Keratinocyte (primary cell): ENCODE measurements around the gene IREB2. TPM values are rescaled to one million over a fixed set of nuclear protein-coding genes. Genes with fewer than 3 reads are reported as not detected.

ENCODE experiments used
- DNase-seq: peaks from one replicate; pipeline ENCODE4 v3.0.0-alpha.2; 2011; ENCODE audit warnings: low read depth, missing footprints, low spot score
- FAIRE-seq: peaks from 2 replicates; lab custom pipeline; 2011; peaks lifted over from hg19 to GRCh38; lab: Jason Lieb, UNC
- H2AFZ ChIP-seq: 2 replicates; pipeline ENCODE4 v1.6.0; 2012; ENCODE audit warnings: low read length, control low read depth, inconsistent platforms; ENCODE audit not compliant: control insufficient read depth
- H3K27ac ChIP-seq: 2 replicates; pipeline ENCODE4 v1.5.1; 2011; ENCODE audit warnings: low read length; ENCODE audit not compliant: control insufficient read depth, insufficient read depth
- H3K27me3 ChIP-seq: 3 replicates; pipeline ENCODE4 v1.6.0; 2011; ENCODE audit warnings: low read length; ENCODE audit not compliant: control insufficient read depth, insufficient read depth; ENCODE audit errors: extremely low read depth
- H3K36me3 ChIP-seq, 2 experiments: 2 replicates in 1 of 2; 3 replicates in 1 of 2; pipeline ENCODE4 v1.5.1; 2011; ENCODE audit warnings: low read length in 2 of 2, mild to moderate bottlenecking in 1 of 2; ENCODE audit not compliant: control insufficient read depth in 2 of 2, insufficient read depth in 2 of 2; ENCODE audit errors: extremely low read depth in 1 of 2
- H3K4me1 ChIP-seq: 3 replicates; pipeline ENCODE4 v1.5.1; 2011; ENCODE audit warnings: low read length; ENCODE audit not compliant: control insufficient read depth, insufficient read depth; ENCODE audit errors: extremely low read depth
- H3K4me2 ChIP-seq: 3 replicates; pipeline ENCODE4 v1.6.0; 2011; ENCODE audit warnings: low read depth, low read length; ENCODE audit not compliant: control insufficient read depth, insufficient read depth; ENCODE audit errors: extremely low read depth
- H3K4me3 ChIP-seq, 3 experiments: fragments of 200-600 bp in 1 of 3; sonication (generic) in 1 of 3; 2 replicates in 2 of 3; 3 replicates in 1 of 3; pipeline ENCODE4 v1.5.1; 2011 to 2016; ENCODE audit warnings: low read length in 3 of 3, mild to moderate bottlenecking in 3 of 3, control low read depth in 2 of 3, inconsistent platforms in 1 of 3, low read depth in 1 of 3, mixed read lengths in 1 of 3, mixed run types in 1 of 3, moderate library complexity in 1 of 3; ENCODE audit not compliant: control insufficient read depth in 2 of 3, insufficient read depth in 2 of 3; ENCODE audit errors: extremely low read depth in 1 of 3
- H3K79me2 ChIP-seq: 2 replicates; pipeline ENCODE4 v1.6.0; 2012; ENCODE audit warnings: low read length; ENCODE audit not compliant: control insufficient read depth, insufficient read depth
- H3K9ac ChIP-seq: 3 replicates; pipeline ENCODE4 v1.6.0; 2011; ENCODE audit warnings: low read length; ENCODE audit not compliant: control insufficient read depth, insufficient read depth; ENCODE audit errors: extremely low read depth
- H3K9me1 ChIP-seq: 3 replicates; pipeline ENCODE4 v1.6.0; 2011; ENCODE audit warnings: low read length; ENCODE audit not compliant: control insufficient read depth, insufficient read depth; ENCODE audit errors: extremely low read depth
- H3K9me3 ChIP-seq: 2 replicates; pipeline ENCODE4 v1.5.1; 2012; ENCODE audit warnings: low read depth, low read length; ENCODE audit not compliant: control insufficient read depth
- H4K20me1 ChIP-seq: 3 replicates; pipeline ENCODE4 v1.6.0; 2011; ENCODE audit warnings: low read length; ENCODE audit not compliant: control insufficient read depth, insufficient read depth; ENCODE audit errors: extremely low read depth
- CTCF ChIP-seq, 3 experiments: IDR thresholded peaks in 1 of 3; conservative IDR thresholded peaks in 1 of 3; optimal IDR thresholded peaks in 1 of 3; 2 replicates in 2 of 3; 3 replicates in 1 of 3; pipeline versions ENCODE3 to v1.5.1; 2011; ENCODE audit warnings: low read length in 3 of 3, mild to moderate bottlenecking in 3 of 3, moderate library complexity in 2 of 3, control low read depth in 1 of 3, inconsistent platforms in 1 of 3; ENCODE audit not compliant: insufficient read depth in 2 of 3; ENCODE audit errors: extremely low read depth in 1 of 3
- EZH2 ChIP-seq: IDR thresholded peaks from one replicate; pipeline ENCODE4 v1.6.1; 2012; ENCODE audit warnings: inconsistent platforms, mild to moderate bottlenecking, low read length, moderate library complexity
- dilution Hi-C: fragments of 300-500 bp; cut with MboI; formaldehyde crosslinking; loops from one replicate; pipeline ENCODE4 v1.7.0; 2020; ENCODE audit warnings: low sequenced_read_pairs; ENCODE audit not compliant: extremely low pct_ligation_motif_present
- polyA plus RNA-seq, 5 experiments: library from polyadenylated mRNA; depleted of rRNA in 3 of 5; stranded (reverse) in 3 of 5; stranded (forward) in 1 of 5; unstranded in 1 of 5; fragments of >200 nt; gene quantifications; 1 replicate in 1 of 5; 2 replicates in 3 of 5; 3 replicates in 1 of 5; pipeline versions ENCODE4 v1.2.1 to v1.2.3, GENCODE V29; 2011 to 2012; ENCODE audit warnings: missing spikeins in 2 of 5, low read depth in 1 of 5, low replicate concordance in 1 of 5

IREB2 gene
- polyA plus RNA-seq, 1 donor (not counting 4 experiments of a cell fraction or from before 2014, with no cell fraction given) = 20.5 TPM

DNA sequence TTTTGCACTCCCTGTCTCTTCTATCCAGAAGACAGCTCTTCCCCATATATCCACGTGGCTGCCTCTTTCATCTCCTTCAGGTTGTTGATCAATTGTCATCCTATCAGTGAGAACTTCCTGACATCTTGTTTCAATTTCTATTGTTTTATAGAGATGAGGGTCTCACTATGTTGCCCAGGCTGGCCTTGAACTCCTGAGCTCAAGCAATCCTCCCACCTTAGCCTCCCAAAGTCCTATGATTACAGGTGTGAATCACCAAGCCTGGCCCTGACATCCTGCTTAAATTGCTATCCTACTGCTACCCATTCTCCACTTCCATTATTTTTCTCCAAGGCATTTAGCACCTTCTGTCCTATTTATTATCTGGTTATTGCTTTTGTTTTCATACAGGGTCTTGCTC is 44.9 kb upstream of the IREB2 start:
- Histone ChIP-seq H3K4me2 (no peak overlapping the region), H4K20me1 (no peaks in the 10 kb centered on the region), H3K4me1 (no peaks in the 10 kb centered on the region), H3K4me3 (no peak overlapping the region), H3K36me3 (no peaks in the 10 kb centered on the region), H3K9me3 (no peaks in the 10 kb centered on the region), H3K79me2 (no peaks in the 10 kb centered on the region), H2AFZ (no peak overlapping the region), H3K27me3 (peaks cover 11% of the 10 kb centered on the region), H3K27ac (no peak overlapping the region), H3K9ac (no peak overlapping the region), H3K9me1 (no peaks in the 10 kb centered on the region)
- TF ChIP-seq CTCF (optimal IDR thresholded peaks at IDR 0.05 in 1 of 3, IDR thresholded peaks at IDR 0.05 in 1 of 3, conservative IDR thresholded peaks at IDR 0.05 in 1 of 3; ENCODE audit: extremely low read depth in 1 of 3, insufficient read depth in 2 of 3, low read length in 3 of 3) (no peak), EZH2 (no peak)
- FAIRE-seq = no peak
- DNase-seq = no peak
- dilution Hi-C loops = no loop called here

GRCh38 chr15:78394026-78394425 is 44.0 kb upstream of the IREB2 start:
- Histone ChIP-seq H3K4me1 (no peaks in the 10 kb centered on the region), H3K27ac (no peak overlapping the region), H3K4me3 (no peak overlapping the region), H3K36me3 (no peaks in the 10 kb centered on the region), H3K4me2 (no peak overlapping the region), H3K79me2 (no peaks in the 10 kb centered on the region), H3K9ac (no peak overlapping the region), H2AFZ (no peak overlapping the region), H3K27me3 (peaks cover 6% of the 10 kb centered on the region), H4K20me1 (no peaks in the 10 kb centered on the region), H3K9me1 (no peaks in the 10 kb centered on the region), H3K9me3 (no peaks in the 10 kb centered on the region)
- TF ChIP-seq CTCF (optimal IDR thresholded peaks at IDR 0.05 in 1 of 3, IDR thresholded peaks at IDR 0.05 in 1 of 3, conservative IDR thresholded peaks at IDR 0.05 in 1 of 3; ENCODE audit: extremely low read depth in 1 of 3, insufficient read depth in 2 of 3, low read length in 3 of 3) (no peak), EZH2 (no peak)
- no peak for DNase-seq
- dilution Hi-C loops = no loop called here
- FAIRE-seq = no peak
